Measurements from ENCODE around the gene OSBP2.

Gene OSBP2

GRCh38 chr22:30925667-30926066 lies 231.0 kb downstream of the OSBP2 start:
- no peak for DNase-seq (ENCODE audit: insufficient read length, low spot score)
- no peak for TF ChIP-seq POLR2A (IDR thresholded peaks at IDR 0.05; ENCODE audit: low read depth, low read length)

GRCh38 chr22:30926706-30927105 lies 232.0 kb downstream of the OSBP2 start:
- FAIRE-seq (no peak), DNase-seq (ENCODE audit: insufficient read length, low spot score) (no peak)
- TF ChIP-seq POLR2A (IDR thresholded peaks at IDR 0.05; ENCODE audit: low read depth, low read length) = no peak

More at GRCh38 chr22:30925667-30926066, 231.0 kb downstream of the OSBP2 start:
- no peak for FAIRE-seq

- DNase-seq (ENCODE audit: insufficient read length, low spot score) = no peak
- no peak for TF ChIP-seq POLR2A (IDR thresholded peaks at IDR 0.05; ENCODE audit: low read depth, low read length)
- FAIRE-seq = no peak
Measured at GRCh38 chr22:30927806-30928205, 233.1 kb downstream of the OSBP2 start.

GRCh38 chr22:30928401-30928800 lies 233.7 kb downstream of the OSBP2 start:
- FAIRE-seq (no peak), DNase-seq (ENCODE audit: insufficient read length, low spot score) (no peak)
- TF ChIP-seq POLR2A (IDR thresholded peaks at IDR 0.05; ENCODE audit: low read depth, low read length) = no peak

- DNase-seq (ENCODE audit: insufficient read length, low spot score) (no peak), FAIRE-seq (no peak)
- no peak for TF ChIP-seq POLR2A (IDR thresholded peaks at IDR 0.05; ENCODE audit: low read depth, low read length)
Measured at GRCh38 chr22:30930228-30930627, 235.6 kb downstream of the OSBP2 start.

GRCh38 chr22:30931541-30932300 lies 237.0 kb downstream of the OSBP2 start:
- FAIRE-seq (no peak), DNase-seq (ENCODE audit: insufficient read length, low spot score) (no peak)
- no peak for TF ChIP-seq POLR2A (IDR thresholded peaks at IDR 0.05; ENCODE audit: low read depth, low read length)

- no peak for DNase-seq (ENCODE audit: insufficient read length, low spot score)
- FAIRE-seq = no peak
- no peak for TF ChIP-seq POLR2A (IDR thresholded peaks at IDR 0.05; ENCODE audit: low read depth, low read length)
Measured at GRCh38 chr22:30932661-30933060, 238.0 kb downstream of the OSBP2 start.

- no peak for FAIRE-seq
- TF ChIP-seq POLR2A (IDR thresholded peaks at IDR 0.05; ENCODE audit: low read depth, low read length) = no peak
- DNase-seq (ENCODE audit: insufficient read length, low spot score) = no peak
Measured at GRCh38 chr22:30933457-30933856, 238.8 kb downstream of the OSBP2 start.

- DNase-seq (ENCODE audit: insufficient read length, low spot score) = no peak
- TF ChIP-seq POLR2A (IDR thresholded peaks at IDR 0.05; ENCODE audit: low read depth, low read length) = no peak
- no peak for FAIRE-seq
Measured at GRCh38 chr22:30934053-30934452, 239.4 kb downstream of the OSBP2 start.

- TF ChIP-seq POLR2A (IDR thresholded peaks at IDR 0.05; ENCODE audit: low read depth, low read length) = no peak
Measured at GRCh38 chr22:30940685-30941362, 246.2 kb downstream of the OSBP2 start.

GRCh38 chr22:30941363-30941740 lies 246.7 kb downstream of the OSBP2 start:
- DNase-seq (ENCODE audit: insufficient read length, low spot score) = no peak
- no peak for TF ChIP-seq POLR2A (IDR thresholded peaks at IDR 0.05; ENCODE audit: low read depth, low read length)
- FAIRE-seq = no peak

More at GRCh38 chr22:30940685-30941362, 246.2 kb downstream of the OSBP2 start:
- DNase-seq (ENCODE audit: insufficient read length, low spot score) = no peak
- FAIRE-seq = no peak

GRCh38 chr22:30943368-30943767 lies 248.7 kb downstream of the OSBP2 start:
- no peak for DNase-seq (ENCODE audit: insufficient read length, low spot score)
- no peak for TF ChIP-seq POLR2A (IDR thresholded peaks at IDR 0.05; ENCODE audit: low read depth, low read length)
- no peak for FAIRE-seq

- FAIRE-seq = no peak
- no peak for DNase-seq (ENCODE audit: insufficient read length, low spot score)
- TF ChIP-seq POLR2A (IDR thresholded peaks at IDR 0.05; ENCODE audit: low read depth, low read length) = no peak
Measured at GRCh38 chr22:30944986-30945385, 250.3 kb downstream of the OSBP2 start.

GRCh38 chr22:30945653-30946052 lies 251.0 kb downstream of the OSBP2 start:
- FAIRE-seq (no peak), DNase-seq (ENCODE audit: insufficient read length, low spot score) (no peak)
- no peak for TF ChIP-seq POLR2A (IDR thresholded peaks at IDR 0.05; ENCODE audit: low read depth, low read length)

GRCh38 chr22:30946354-30946753 lies 251.7 kb downstream of the OSBP2 start:
- no peak for DNase-seq (ENCODE audit: insufficient read length, low spot score)
- FAIRE-seq = no peak
- no peak for TF ChIP-seq POLR2A (IDR thresholded peaks at IDR 0.05; ENCODE audit: low read depth, low read length)
